ENCODE measurements around the gene SLC4A1.

SLC4A1 gene

GRCh38 chr17:44198721-44199552 is 69.0 kb downstream of the SLC4A1 start:
- H3K36me3 ChIP-seq (ENCODE audit: insufficient read depth, low read length) = peaks cover 39% of the 10 kb centered on the region
- DNase-seq (peak; percentile 69), ATAC-seq (ENCODE audit: insufficient read depth, low read depth) (peak; percentile 13)
- H3K4me2 ChIP-seq (ENCODE audit: insufficient read depth, low read length) = peak overlapping the region; percentile 97
- H4K20me1 ChIP-seq (ENCODE audit: insufficient read depth, low read length) = peaks cover 19% of the 10 kb centered on the region
- no peak for TF ChIP-seq CTCF (IDR thresholded peaks at IDR 0.05; ENCODE audit: borderline replicate concordance, extremely low read depth, low read length, poor library complexity, severe bottlenecking)
- no peak for TF ChIP-seq EZH2 (IDR thresholded peaks at IDR 0.05; ENCODE audit: borderline replicate concordance, low read depth, low read length, severe bottlenecking)
- peak overlapping the region; percentile 68 for H3K9ac ChIP-seq (ENCODE audit: low read depth, low read length)
- peak overlapping the region; percentile 57; the same call in 1 of the 2 replicates for H2AFZ ChIP-seq (ENCODE audit: low read depth, low read length)
- peaks cover 33% of the 10 kb centered on the region for H3K4me1 ChIP-seq (ENCODE audit: insufficient read depth, low read length)
- H3K27me3 ChIP-seq (ENCODE audit: insufficient read depth, low read length, poor library complexity) = no peaks in the 10 kb centered on the region
- peaks cover 44% of the 10 kb centered on the region for H3K79me2 ChIP-seq (ENCODE audit: insufficient read depth, low read length)
- H3K27ac ChIP-seq (ENCODE audit: low read length) = peak overlapping the region; percentile 79
- H3K9me3 ChIP-seq (ENCODE audit: insufficient read depth, low read length, severe bottlenecking) = no peaks in the 10 kb centered on the region
- peak overlapping the region; percentile 71 to 88 for H3K4me3 ChIP-seq (ENCODE audit: low read depth in 1 of 2, low read length in 2 of 2)

Measured in DND-41 (cell line).